HepG2 (cell line): ENCODE data around the gene DNAJB8.

ENCODE experiments used
- ARNT2 ChIP-seq: sonication (generic); formaldehyde crosslinking; IDR thresholded peaks from 2 replicates; pipeline ENCODE4 v1.8.0; 2022; ENCODE audit warnings: mild to moderate bottlenecking, low read depth, missing genetic modification reagents, moderate library complexity
- CTCF ChIP-seq: sonication (generic); formaldehyde crosslinking; IDR thresholded peaks from 2 replicates; pipeline ENCODE4 v1.5.0; 2020; ENCODE audit warnings: mild to moderate bottlenecking, missing genetic modification reagents, moderate library complexity
- ETS1 ChIP-seq: sonication (generic); formaldehyde crosslinking; IDR thresholded peaks from 2 replicates; pipeline ENCODE4 v1.4.0; 2020; ENCODE audit warnings: missing genetic modification reagents
- IRF2 ChIP-seq: IDR thresholded peaks from 2 replicates; pipeline ENCODE4 v1.6.1; 2018; ENCODE audit warnings: missing genetic modification reagents, missing compliant biosample characterization
- MED13 ChIP-seq: sonication (generic); formaldehyde crosslinking; IDR thresholded peaks from 2 replicates; pipeline ENCODE4 v1.5.0; 2020; ENCODE audit warnings: missing genetic modification reagents
- POLR2AphosphoS5 ChIP-seq: IDR thresholded peaks from 2 replicates; pipeline ENCODE4 v1.6.1; 2012; ENCODE audit warnings: low read depth, low read length
- REST ChIP-seq, 2 experiments: IDR thresholded peaks; 2 replicates each; pipeline ENCODE4 v1.6.1; 2011 to 2012; ENCODE audit warnings: low read length in 2 of 2, borderline replicate concordance in 1 of 2, low read depth in 1 of 2, mild to moderate bottlenecking in 1 of 2, moderate library complexity in 1 of 2
- TFDP1 ChIP-seq: IDR thresholded peaks from 2 replicates; pipeline ENCODE4 v1.6.1; 2016; ENCODE audit warnings: missing compliant biosample characterization, missing genetic modification reagents, borderline replicate concordance
- TRIM24 ChIP-seq: sonication (generic); formaldehyde crosslinking; IDR thresholded peaks from 2 replicates; pipeline ENCODE4 v1.8.0; 2022; ENCODE audit warnings: mild to moderate bottlenecking, missing genetic modification reagents
- XRCC5 ChIP-seq: fragments of 200-400 bp; formaldehyde crosslinking; optimal IDR thresholded peaks from 2 replicates; pipeline ENCODE3; 2017; ENCODE audit warnings: mild to moderate bottlenecking, low read length
- ZNF24 ChIP-seq: fragments of 450-650 bp; IDR thresholded peaks from 2 replicates; pipeline ENCODE4 v1.6.1; 2017; ENCODE audit warnings: antibody characterized with exemption, mild to moderate bottlenecking

GRCh38 chr3:128488991-128489673, 22.4 kb upstream of the DNAJB8 start:
- no peak for TF ChIP-seq ETS1 (CRISPR knock-in tag)
- TF ChIP-seq ARNT2 (CRISPR knock-in tag) = peak; percentile 16; the same call in 1 of the 2 replicates
- no peak; the same call in 1 of the 2 replicates for TF ChIP-seq CTCF (CRISPR knock-in tag)
- TF ChIP-seq ZNF24 = no peak
- TF ChIP-seq IRF2 (CRISPR knock-in tag) = no peak
- TF ChIP-seq XRCC5 = peak; percentile 2
- TF ChIP-seq POLR2AphosphoS5 = no peak
- 0 out of 2 replicates have a peak, but pooled peaks have one; percentile 1 for TF ChIP-seq TFDP1 (CRISPR knock-in tag)
- no peak for TF ChIP-seq REST (IDR thresholded peaks at IDR 0.05; ENCODE audit: borderline replicate concordance in 1 of 2, low read depth in 1 of 2, low read length in 2 of 2)
- no peak; the same call in 1 of the 2 replicates for TF ChIP-seq MED13 (CRISPR knock-in tag)
- TF ChIP-seq TRIM24 = no peak
